ENCODE data around the gene C2orf42.

DNA sequence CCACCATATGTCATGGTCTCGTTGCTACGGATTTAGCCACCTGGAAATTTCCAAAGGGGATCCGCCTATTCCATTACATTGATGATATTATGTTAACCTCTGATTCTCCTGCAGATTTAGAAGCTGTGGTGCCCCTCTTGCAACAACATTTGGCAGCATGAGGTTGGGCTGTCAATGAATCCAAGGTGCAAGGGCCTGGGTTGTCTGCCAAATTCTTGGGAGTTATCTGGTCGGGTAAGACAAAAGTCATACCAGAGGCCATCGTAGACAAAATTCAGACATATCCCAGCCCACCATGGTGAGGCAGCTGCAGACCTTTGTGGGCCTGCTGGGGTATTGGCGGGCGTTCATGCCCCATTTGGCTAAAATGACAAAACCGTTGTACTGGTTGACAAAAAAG, 13.6 kb upstream of the C2orf42 start:
- TF ChIP-seq, protein P1, sequence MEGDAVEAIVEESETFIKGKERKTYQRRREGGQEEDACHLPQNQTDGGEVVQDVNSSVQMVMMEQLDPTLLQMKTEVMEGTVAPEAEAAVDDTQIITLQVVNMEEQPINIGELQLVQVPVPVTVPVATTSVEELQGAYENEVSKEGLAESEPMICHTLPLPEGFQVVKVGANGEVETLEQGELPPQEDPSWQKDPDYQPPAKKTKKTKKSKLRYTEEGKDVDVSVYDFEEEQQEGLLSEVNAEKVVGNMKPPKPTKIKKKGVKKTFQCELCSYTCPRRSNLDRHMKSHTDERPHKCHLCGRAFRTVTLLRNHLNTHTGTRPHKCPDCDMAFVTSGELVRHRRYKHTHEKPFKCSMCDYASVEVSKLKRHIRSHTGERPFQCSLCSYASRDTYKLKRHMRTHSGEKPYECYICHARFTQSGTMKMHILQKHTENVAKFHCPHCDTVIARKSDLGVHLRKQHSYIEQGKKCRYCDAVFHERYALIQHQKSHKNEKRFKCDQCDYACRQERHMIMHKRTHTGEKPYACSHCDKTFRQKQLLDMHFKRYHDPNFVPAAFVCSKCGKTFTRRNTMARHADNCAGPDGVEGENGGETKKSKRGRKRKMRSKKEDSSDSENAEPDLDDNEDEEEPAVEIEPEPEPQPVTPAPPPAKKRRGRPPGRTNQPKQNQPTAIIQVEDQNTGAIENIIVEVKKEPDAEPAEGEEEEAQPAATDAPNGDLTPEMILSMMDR (conservative IDR thresholded peaks at IDR 0.05; ENCODE audit: low read length): no peak
- TF ChIP-seq EZH2phosphoT487 (IDR thresholded peaks at IDR 0.05; ENCODE audit: borderline replicate concordance): no peak

All from Loucy (cell line).